ENCODE results near the gene CALHM1. TPM values are rescaled to one million over a fixed set of nuclear protein-coding genes. Genes with fewer than 3 reads are reported as not detected.

Gene CALHM1
- total and polyA plus RNA-seq, 2 experiments from 2014 or later = not detected

DNA sequence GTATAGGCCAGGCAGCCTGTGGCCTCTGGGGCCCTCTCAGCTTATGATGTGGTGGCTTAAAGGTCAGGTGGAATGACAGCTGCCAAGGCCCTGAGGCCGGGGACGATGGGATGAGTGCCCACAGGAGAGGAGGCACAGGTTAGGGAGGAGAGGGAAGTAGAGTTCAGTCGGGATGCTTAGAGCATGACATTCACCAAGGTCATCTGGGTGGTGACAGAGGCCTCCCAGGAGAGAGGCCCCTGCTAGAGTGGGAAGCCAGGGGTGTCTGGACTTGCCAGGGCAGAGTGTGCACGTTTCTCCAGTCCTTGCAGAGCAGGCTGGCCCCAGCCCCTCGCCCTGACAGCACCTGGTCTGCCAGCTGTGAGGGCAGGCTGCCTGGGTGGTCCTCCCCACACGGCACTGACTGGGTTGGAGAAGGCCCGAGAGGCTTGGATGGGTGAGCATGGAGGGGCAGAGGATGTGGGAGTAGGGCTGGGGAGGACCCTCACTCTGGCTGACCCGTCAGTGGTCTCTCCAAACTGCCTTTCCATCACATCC, 1.5 kb downstream of the CALHM1 start:
- Histone ChIP-seq H3K36me3 (no peaks in the 10 kb centered on the region), H3K9me3 (ENCODE audit: low read depth) (no peaks in the 10 kb centered on the region), H3K4me1 (ENCODE audit: low read depth) (no peaks in the 10 kb centered on the region), H3K4me3 (no peak overlapping the region), H3K27me3 (no peaks in the 10 kb centered on the region), H3K27ac (no peak overlapping the region)
- TF ChIP-seq, protein P1, sequence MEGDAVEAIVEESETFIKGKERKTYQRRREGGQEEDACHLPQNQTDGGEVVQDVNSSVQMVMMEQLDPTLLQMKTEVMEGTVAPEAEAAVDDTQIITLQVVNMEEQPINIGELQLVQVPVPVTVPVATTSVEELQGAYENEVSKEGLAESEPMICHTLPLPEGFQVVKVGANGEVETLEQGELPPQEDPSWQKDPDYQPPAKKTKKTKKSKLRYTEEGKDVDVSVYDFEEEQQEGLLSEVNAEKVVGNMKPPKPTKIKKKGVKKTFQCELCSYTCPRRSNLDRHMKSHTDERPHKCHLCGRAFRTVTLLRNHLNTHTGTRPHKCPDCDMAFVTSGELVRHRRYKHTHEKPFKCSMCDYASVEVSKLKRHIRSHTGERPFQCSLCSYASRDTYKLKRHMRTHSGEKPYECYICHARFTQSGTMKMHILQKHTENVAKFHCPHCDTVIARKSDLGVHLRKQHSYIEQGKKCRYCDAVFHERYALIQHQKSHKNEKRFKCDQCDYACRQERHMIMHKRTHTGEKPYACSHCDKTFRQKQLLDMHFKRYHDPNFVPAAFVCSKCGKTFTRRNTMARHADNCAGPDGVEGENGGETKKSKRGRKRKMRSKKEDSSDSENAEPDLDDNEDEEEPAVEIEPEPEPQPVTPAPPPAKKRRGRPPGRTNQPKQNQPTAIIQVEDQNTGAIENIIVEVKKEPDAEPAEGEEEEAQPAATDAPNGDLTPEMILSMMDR (IDR thresholded peaks at IDR 0.05; ENCODE audit: low read depth, low read length) = no peak
- no peak for DNase-seq (ENCODE audit: low read depth in 1 of 2, low spot score in 1 of 2)

- no peak for DNase-seq (ENCODE audit: low read depth in 1 of 2, low spot score in 1 of 2)
- TF ChIP-seq, protein P1 (IDR thresholded peaks at IDR 0.05; ENCODE audit: low read depth, low read length) = no peak
- Histone ChIP-seq H3K36me3 (no peaks in the 10 kb centered on the region), H3K27me3 (no peaks in the 10 kb centered on the region), H3K4me3 (no peak overlapping the region), H3K27ac (no peak overlapping the region), H3K9me3 (ENCODE audit: low read depth) (no peaks in the 10 kb centered on the region), H3K4me1 (ENCODE audit: low read depth) (no peaks in the 10 kb centered on the region)
These were observed 2.5 kb downstream of the CALHM1 start for GRCh38 chr10:103456074-103456660.

DNA sequence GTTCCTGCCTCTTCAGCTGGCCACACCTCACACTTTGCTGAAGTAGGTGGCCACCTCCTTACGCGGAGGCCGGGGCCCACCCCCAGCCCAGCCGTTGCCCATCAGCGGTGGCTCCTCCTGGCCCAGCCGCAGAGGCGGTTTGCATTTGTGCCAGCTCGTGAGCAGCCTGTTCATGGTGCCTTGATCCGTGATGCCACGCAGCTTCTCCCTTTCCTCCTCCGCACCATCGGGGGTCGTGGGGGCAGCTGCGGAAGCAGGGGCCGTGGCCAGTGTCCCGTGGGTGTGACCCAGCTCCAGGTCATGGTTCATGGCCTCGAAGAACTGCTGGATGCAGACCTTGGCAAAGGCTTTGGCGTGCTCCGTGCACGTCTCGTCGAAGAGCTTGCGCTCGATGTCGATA, 3.5 kb downstream of the CALHM1 start:
- Histone ChIP-seq H3K27me3 (no peaks in the 10 kb centered on the region), H3K9me3 (ENCODE audit: low read depth) (no peaks in the 10 kb centered on the region), H3K4me1 (ENCODE audit: low read depth) (no peaks in the 10 kb centered on the region), H3K27ac (no peak overlapping the region), H3K4me3 (no peak overlapping the region), H3K36me3 (no peaks in the 10 kb centered on the region)
- TF ChIP-seq, protein P1 (IDR thresholded peaks at IDR 0.05; ENCODE audit: low read depth, low read length) = no peak
- DNase-seq (ENCODE audit: low read depth in 1 of 2, low spot score in 1 of 2) = no peak

DNA sequence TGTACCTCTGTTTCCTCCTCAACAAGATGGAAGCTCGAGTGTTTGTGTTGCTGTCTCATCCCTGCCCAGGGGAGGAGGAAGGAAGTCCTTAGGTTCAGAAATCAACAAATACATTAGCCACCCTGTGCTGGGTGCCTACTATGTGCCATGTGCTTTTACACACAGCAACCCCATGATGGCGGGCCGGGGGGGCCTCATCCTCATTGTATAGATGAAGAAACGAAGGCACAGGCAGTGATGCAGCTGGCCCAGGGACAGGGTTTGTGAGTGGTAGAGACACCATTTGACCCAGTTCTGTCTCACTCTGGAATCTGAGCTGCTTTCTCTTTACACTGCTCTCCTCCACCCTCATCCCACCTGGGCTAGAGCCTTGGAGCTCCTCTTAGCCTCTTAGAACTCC, 4.7 kb downstream of the CALHM1 start:
- Histone ChIP-seq H3K9me3 (ENCODE audit: low read depth) (no peaks in the 10 kb centered on the region), H3K27ac (no peak overlapping the region), H3K4me1 (ENCODE audit: low read depth) (no peaks in the 10 kb centered on the region), H3K36me3 (no peaks in the 10 kb centered on the region), H3K4me3 (no peak overlapping the region), H3K27me3 (no peaks in the 10 kb centered on the region)
- no peak for DNase-seq (ENCODE audit: low read depth in 1 of 2, low spot score in 1 of 2)
- TF ChIP-seq, protein P1 (IDR thresholded peaks at IDR 0.05; ENCODE audit: low read depth, low read length) = no peak

DNA sequence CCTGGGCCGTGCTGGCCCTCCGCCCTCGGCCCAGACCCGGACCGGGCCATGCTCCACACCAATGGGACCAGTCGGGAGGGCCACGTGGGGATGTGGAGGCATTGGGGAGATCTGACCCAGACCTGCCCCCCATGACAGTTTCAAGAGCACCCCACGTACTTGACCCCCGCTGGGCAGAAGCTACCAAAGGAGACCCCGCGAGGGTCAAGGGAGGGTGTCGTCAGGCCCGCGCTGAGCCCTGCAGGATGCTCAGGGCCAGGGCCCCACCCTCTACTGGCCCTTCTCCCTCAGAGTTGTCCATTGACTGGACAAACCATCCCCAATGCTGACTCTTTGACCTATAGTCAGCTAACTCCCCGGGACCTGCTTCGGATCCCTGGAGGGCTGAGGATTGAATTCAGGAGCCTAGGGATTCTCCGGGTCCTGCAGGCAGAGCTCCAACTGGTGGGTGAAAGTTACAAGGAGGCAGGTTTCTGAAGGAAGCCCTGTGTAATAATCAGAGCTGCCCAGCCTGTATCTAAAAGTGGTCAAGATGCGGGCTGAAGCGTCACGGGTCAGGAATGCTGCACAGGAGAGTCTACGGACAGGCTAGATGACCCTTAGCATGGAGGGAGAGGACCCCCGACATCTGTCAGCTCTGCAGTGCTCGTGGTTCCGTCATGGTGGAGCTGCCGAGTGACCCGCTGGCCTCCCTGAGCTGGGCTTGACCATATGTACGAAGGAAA, 6.0 kb downstream of the CALHM1 start:
- no peaks in the 10 kb centered on the region for H3K27me3 ChIP-seq
- no peak for DNase-seq (ENCODE audit: low read depth in 1 of 2, low spot score in 1 of 2)
- H3K9me3 ChIP-seq (ENCODE audit: low read depth) = no peaks in the 10 kb centered on the region
- no peaks in the 10 kb centered on the region for H3K4me1 ChIP-seq (ENCODE audit: low read depth)
- TF ChIP-seq, protein P1 (IDR thresholded peaks at IDR 0.05; ENCODE audit: low read depth, low read length) = no peak
- peak overlapping the region; percentile 16 for H3K4me3 ChIP-seq
- H3K27ac ChIP-seq = no peak overlapping the region
- H3K36me3 ChIP-seq = no peaks in the 10 kb centered on the region

Measured in cardiac muscle cell (in vitro differentiated cells and primary cell).